ENCODE data around the gene DIS3L2.

- TF ChIP-seq CTCF (IDR thresholded peaks at IDR 0.05; ENCODE audit: low read length): no peak
- no peak for TF ChIP-seq EZH2 (IDR thresholded peaks at IDR 0.05; ENCODE audit: borderline replicate concordance, low read length)
Observed at GRCh38 chr2:232255033-232255432, 293.5 kb downstream of the DIS3L2 start.

Data from OCI-LY1 (cell line).